GM12801 (cell line): ENCODE results near the gene LPP.

ENCODE experiments used
- TF ChIP-seq, protein P1 (sequence below): IDR thresholded peaks from one replicate; pipeline ENCODE4 v1.5.1; 2011; ENCODE audit warnings: control low read depth; ENCODE audit not compliant: insufficient read length; ENCODE audit errors: extremely low read depth

Gene LPP

GRCh38 chr3:188584162-188584529 is 430.2 kb downstream of the LPP start:
- TF ChIP-seq, protein P1, sequence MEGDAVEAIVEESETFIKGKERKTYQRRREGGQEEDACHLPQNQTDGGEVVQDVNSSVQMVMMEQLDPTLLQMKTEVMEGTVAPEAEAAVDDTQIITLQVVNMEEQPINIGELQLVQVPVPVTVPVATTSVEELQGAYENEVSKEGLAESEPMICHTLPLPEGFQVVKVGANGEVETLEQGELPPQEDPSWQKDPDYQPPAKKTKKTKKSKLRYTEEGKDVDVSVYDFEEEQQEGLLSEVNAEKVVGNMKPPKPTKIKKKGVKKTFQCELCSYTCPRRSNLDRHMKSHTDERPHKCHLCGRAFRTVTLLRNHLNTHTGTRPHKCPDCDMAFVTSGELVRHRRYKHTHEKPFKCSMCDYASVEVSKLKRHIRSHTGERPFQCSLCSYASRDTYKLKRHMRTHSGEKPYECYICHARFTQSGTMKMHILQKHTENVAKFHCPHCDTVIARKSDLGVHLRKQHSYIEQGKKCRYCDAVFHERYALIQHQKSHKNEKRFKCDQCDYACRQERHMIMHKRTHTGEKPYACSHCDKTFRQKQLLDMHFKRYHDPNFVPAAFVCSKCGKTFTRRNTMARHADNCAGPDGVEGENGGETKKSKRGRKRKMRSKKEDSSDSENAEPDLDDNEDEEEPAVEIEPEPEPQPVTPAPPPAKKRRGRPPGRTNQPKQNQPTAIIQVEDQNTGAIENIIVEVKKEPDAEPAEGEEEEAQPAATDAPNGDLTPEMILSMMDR = no peak

DNA sequence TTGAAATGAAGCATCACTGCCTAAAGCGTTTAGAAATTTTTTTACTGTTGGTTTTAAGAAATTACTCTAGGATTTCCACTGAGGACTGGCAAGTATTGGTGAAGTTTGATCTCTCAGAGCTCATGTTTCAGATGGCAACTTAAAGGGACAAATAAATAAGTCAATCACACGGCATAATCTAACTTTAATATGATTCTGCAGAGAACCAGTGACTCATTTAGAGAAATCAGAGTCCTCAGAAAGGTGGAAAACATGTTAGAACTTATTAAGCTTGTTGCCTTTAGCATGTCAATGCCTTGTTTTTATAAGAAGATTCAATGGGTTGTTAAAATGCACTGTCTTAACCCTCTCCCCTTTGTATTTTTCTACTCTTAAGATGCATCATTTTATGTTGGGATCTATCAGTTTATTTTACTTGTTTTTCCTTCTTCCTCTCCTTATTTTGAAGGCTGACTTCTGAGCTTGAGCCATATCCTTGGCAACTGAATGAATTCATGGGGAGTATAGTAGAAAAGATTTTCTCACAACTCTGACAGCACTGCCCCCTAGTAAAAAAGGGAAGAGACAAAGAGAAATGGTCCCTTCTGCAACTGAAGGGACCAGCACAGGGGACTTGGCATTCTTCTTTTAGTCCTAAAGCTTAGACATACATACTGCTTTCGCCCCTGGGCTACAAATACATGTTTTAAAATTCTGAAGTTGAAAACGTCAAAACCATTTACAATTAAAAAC is 431.2 kb downstream of the LPP start:
- TF ChIP-seq, protein P1 = no peak

GRCh38 chr3:188589071-188589470 is 435.1 kb downstream of the LPP start:
- TF ChIP-seq, protein P1 = no peak

GRCh38 chr3:188589771-188590170 is 435.8 kb downstream of the LPP start:
- TF ChIP-seq, protein P1 = no peak

GRCh38 chr3:188590557-188590956 is 436.6 kb downstream of the LPP start:
- TF ChIP-seq, protein P1 = no peak

DNA sequence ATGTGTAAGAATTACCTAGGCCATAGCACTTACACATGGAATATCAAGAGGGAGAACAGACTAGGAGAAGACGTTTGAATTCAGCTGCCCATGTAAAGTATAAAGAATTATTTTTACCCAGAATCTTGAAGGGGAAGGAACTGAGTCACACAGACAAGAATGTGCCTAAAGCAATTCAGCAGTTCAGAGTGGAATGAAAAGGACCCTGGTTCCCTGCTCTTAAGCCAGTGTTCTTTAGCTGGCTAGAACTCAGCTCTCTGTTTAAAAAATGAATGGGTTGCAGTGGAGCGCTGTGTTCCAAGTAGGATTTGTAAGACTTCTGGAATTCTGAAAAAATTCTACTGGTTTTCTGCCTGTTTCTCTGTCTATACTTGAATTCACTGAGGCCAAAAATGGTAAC is 440.2 kb downstream of the LPP start:
- TF ChIP-seq, protein P1 = no peak

DNA sequence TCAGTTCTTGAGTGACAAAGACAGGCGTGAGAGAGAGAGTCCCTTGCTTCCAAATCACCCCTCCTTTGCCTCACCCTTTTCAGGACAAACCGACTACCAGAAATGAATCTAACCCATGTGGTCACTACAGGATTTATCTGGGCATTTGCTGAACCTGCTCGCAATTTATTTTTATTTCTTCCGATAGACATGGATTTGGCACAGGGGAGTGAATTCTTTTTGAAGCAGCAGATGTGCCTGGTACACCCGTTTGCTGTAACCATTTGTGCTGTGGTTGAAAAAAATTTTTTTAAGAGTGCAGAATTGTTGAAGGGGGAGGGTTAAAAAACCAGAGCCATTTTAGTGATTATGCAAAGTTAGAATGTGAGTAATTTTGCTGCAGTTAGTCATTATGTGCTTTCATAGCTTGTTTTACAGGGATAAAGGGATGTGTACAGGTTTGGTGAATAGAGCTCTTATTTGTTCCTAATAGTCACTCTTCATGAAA is 442.0 kb downstream of the LPP start:
- TF ChIP-seq, protein P1 = no peak
